HL-60/S4 (cell line): ENCODE results near the gene PRDX6.

Experiments
- in situ Hi-C: fragments of 300-500 bp; cut with MboI; formaldehyde crosslinking; loops from 2 replicates; pipeline ENCODE4 v1.14.3; 2022; ENCODE audit warnings: low sequenced_read_pairs

Gene PRDX6, protein sequence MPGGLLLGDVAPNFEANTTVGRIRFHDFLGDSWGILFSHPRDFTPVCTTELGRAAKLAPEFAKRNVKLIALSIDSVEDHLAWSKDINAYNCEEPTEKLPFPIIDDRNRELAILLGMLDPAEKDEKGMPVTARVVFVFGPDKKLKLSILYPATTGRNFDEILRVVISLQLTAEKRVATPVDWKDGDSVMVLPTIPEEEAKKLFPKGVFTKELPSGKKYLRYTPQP

DNA sequence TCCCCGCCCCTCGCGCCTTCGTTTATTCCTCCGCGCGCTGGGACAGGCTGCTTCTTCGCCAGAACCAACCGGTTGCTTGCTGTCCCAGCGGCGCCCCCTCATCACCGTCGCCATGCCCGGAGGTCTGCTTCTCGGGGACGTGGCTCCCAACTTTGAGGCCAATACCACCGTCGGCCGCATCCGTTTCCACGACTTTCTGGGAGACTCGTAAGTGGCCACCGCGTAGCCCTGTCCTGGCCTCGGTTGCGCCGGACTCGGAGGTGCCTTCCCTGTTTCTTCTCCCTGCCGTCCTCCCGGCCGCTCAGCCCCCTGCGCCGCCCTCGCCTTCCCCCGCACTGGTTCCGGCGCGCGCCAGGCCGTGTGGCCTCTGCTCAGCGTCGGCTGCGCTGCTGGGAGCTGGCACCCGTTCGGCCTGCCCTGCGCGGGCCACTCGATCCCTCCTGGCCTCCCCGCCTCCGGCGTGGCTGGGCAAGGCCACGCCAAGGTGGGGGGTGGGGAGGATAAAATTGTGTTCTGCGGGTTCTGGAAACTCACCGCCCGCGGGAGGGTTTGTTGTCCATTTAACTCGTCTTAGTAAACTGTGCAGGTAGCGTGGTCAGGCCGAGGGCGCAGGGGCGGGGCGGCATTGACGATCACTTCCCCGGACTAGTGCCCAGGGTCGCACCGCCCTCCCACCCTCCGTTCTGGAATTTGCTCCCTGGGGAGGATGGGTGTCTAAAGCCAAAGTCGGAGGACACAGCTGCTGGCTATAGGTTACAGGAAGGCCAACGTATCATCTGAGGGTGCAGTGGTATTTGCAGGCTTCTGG, at the start of gene PRDX6:
PRDX6 (plus strand) TSS at position 50 of the 808 bp plus-strand sequence; CDS start at position 113, 63 bp downstream.
- in situ Hi-C loops, result no loop called here

DNA sequence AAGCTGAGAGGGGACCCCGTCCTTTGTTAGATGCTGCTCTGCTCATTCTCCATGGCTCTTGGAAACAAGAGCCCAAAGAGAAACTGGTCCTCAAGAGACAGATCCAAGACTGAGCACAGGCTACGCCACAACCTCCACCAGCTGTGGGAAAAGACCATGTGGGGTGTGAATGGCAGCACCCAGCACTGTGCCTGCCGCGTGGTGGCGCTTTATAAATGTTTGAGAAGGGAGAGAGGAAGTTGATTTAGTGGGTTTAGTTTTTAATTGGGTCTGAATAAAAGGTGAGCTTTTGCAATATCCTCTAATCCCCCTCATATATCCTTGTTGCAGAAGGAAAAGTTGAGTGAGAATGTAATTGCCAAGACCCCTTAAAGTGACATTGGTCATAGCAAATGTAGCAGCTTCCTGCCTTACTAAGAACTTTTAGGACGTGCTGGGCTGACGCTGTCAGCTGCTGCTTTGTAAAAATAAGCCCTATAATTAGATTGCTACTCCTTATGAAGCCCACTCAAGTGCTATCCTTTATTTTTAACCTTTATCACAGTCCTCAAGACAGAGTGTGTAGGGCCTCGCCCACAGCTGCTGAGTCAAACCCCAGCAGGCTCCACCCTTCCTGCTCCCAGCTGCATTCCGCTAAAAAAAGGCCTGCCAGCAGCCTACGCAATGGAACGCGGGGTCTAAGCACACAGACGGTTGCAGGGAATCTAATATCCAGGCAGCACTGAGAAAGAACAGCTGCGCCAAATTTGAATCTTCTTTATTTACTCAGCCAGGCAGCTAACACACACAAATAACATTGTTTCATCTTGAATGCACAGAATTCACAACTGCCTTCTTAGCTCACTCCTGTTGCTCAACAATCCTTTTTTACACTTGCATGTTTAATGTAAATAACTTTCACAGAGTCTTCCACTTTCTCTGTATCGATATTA, 47.4 kb upstream of the PRDX6 start:
- in situ Hi-C loops, result loop anchor here (25.0 kb wide), 2 partner anchors 383 to 783 kb away; partner anchors contain the start of genes CENPL and DARS2

DNA sequence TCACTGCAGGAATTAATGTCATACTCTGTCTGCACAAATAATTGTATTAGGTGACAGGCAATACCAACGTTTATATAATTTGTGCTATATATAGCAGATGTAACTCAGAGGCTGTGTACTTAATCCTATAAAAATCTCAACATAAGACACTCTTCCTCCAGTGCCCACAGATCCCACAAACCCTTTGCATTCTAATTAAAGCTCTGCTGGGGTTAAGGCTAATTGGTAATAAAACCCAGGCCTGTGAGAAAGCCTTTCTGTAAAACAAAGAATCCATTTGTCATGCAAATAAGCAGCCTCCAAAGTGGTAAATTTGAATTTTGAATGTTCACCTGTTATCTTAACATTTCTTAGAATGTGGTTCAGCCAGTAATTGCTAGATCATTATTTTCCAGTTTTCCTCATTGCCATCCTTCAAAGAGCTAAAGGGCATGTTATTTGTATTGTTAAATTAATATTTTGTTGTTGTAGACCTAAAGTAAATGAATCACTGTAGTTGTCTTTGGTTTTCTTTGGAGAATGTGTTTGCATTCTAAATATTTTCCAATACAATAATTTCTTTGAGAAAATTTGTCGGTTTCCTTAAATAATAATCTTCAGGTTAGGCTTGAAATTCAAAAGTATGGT, 46.3 kb upstream of the PRDX6 start:
- in situ Hi-C loops, result loop anchor here (25.0 kb wide), 2 partner anchors 382 to 782 kb away; partner anchors contain the start of genes CENPL and DARS2

DNA sequence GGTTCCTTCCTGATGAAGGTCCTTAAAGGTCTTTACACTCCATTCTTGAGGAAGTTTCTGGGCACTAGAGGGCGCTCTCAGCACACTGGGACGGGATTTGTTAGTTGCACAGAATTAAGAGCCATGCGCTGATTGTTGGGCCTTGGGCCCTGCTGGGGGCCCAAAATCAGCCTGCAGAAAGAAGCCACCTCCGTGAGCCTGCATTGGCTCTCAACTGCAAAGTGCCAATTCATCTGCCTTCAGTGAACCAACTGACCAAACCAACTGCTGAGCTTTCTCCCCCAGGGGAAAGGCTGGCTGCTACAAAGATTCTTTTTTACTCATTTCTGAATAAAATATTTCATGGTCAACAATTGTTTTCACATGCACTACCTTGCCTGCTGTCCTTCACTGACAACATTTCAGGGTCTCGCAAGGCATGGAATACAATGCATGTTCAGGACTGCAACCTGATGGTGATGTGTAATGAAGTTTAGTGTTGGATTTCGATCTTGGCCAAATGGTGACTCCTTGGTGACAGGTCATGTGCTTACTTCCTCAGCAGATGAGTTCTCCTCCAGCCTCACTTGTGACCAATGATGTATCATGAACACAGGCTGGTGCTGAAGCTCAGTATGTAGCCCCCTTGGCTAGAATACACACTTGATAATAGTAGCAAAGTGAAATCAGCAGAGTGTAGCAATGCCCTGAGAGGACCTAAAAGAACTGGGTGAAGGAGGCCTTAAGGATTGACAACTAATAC, 45.7 kb upstream of the PRDX6 start:
- in situ Hi-C loops, result loop anchor here (25.0 kb wide), 2 partner anchors 381 to 781 kb away; partner anchors contain the start of genes CENPL and DARS2

DNA sequence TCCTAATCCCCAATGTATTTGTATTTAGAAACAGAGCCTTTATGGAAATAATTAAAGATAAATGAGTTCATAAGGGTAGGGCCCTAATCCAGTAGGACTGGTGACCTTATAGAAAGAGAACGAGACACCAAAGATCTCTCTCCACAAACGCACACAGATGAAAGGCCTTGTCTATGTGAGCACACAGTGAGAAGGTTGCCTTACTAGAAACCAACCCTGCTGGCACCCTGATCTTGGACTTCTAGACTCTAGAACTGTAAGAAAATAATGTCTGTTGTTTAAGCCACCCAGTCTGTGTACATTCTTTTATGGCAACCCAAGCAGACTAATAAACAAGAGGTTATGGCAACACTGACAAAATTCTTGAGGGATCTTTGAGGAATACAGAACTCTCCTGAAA, 44.8 kb upstream of the PRDX6 start:
- in situ Hi-C loops, result loop anchor here (25.0 kb wide), 2 partner anchors 380 to 780 kb away; partner anchors contain the start of genes CENPL and DARS2

DNA sequence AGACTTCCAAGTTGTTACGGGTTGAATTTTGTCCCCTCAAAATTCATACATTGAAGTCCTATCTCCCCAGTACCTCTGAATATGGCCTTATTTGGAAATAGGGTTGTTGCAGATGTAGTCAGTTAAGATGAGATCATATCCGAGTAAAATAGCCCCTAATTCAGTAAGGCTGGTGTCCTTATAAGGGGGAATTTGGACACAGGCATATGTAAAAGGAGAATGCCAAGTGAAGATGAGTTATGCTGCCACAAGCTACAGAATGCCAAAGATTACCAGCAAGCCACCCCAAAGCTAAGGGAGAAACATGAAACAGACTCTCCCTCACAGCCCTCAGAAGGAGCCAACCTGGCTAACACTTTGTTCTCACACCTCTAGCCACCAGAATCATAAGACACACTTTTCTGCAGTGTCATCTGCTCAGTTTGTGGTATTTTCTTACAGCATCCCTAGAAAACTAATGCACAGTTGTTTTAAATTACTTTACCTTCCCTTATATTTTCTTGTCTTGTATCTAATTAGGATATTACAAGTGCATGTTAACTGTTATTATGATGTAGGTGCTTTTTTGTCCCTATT, 43.3 kb upstream of the PRDX6 start:
- in situ Hi-C loops, result loop anchor here (25.0 kb wide), 2 partner anchors 378 to 778 kb away; partner anchors contain the start of genes CENPL and DARS2

DNA sequence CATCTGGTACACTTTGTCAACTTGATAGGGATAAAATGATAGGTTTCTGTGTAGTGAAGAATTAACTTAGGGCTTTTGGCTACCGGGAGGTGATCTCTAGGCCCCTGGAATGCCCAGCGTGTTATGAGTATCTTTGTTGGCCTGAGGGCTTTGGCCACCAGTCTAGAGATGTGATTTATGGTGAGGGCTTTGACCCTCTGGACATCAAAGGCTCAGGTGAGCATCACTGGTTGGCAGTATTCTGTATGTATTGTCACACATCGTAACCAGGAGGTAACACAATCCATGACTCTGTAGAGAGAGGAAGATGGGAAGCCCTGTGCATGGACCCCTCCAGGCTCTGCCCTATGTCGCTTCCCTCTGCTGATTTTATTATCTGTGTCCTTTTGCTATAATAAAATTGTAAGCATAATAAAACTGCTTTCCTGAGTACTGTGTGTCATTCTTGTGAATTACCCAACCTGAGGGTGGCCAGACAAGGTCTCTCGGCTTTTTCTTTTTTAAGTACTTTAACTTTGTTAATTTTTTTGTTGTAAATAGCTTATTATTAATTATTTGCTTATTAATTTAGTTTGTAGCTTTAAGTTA, 40.2 kb upstream of the PRDX6 start:
- in situ Hi-C loops, result loop anchor here (25.0 kb wide), 2 partner anchors 375 to 775 kb away; partner anchors contain the start of genes CENPL and DARS2

DNA sequence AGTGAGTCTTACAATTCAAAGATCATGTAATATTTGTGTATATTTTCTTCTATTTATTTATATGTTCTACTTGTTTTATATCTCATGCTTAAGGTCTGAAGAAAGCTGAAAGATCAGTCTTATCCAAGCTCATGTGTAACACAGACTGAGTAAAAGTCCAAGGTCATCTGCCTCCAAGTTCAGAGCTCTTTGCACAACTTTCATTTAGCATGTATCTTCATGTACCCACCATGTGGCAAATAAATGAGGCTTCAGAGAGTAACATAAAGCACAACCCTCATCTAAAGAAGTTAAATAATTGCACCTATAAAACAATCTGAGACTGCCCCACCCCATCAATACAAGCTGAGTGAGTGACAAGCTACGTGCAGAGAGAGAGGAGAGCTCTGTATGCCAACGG, 38.5 kb upstream of the PRDX6 start:
- in situ Hi-C loops, result loop anchor here (25.0 kb wide), 2 partner anchors 374 to 774 kb away; partner anchors contain the start of genes CENPL and DARS2

DNA sequence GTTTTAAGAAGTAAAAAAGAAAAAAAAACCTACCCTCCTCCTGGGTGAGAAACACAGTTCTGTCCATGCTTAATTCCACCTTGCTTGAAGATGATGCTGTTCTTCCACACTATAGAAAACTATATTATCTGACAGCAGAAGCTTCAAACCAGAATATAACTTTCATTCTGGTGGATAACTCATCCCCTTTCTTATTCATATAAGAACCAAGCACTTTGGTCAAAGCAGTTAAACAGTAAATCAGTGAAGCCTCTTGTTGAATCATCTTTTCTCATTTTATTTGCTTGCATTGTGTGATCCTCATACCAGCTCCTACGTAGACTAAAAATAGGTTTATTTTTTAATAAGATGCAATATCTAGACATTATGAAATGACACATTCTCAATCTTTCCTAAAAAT, 36.7 kb upstream of the PRDX6 start:
- in situ Hi-C loops, result loop anchor here (25.0 kb wide), 2 partner anchors 372 to 772 kb away; partner anchors contain the start of genes CENPL and DARS2

DNA sequence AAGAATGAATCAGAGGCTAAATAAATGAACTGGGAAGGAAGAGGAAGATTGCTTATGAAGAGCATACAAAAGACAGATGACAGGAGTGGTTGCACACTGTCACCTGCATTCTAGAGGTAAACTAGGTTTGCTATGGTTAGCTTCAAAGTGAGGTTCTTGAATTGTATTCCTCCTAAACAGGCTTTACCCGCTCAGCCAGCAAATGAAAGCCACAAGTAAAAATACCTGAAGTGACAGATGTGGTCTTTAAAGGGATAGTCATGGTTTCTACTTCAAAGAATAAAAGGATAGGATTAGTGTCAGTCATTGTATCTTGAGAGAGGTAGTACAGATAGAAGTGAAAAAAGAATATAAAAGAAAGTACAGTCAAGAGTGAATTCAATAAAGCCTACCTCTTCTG, 32.4 kb upstream of the PRDX6 start:
- in situ Hi-C loops, result loop anchor here (25.0 kb wide), 2 partner anchors 368 to 768 kb away; partner anchors contain the start of genes CENPL and DARS2

DNA sequence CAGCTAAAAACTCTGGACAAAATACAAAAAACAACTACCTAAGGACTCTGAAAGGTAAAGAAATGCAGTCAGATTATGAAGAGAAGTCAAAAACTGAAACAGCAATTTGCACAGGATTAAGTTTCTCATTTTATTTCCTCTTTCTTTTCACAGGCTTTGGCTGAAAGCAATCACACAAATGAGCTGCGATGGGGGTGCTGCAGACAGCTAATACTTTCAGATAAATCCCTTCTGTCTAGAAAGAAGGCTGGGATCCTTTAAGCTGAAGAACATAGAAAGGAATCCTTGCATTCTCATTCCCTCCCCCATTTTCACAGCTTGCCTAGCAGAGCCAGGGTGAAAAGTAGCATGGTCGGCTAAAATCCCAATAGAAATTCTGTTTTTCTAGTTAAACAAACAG, 32.0 kb upstream of the PRDX6 start:
- in situ Hi-C loops, result loop anchor here (25.0 kb wide), 2 partner anchors 367 to 767 kb away; partner anchors contain the start of genes CENPL and DARS2

DNA sequence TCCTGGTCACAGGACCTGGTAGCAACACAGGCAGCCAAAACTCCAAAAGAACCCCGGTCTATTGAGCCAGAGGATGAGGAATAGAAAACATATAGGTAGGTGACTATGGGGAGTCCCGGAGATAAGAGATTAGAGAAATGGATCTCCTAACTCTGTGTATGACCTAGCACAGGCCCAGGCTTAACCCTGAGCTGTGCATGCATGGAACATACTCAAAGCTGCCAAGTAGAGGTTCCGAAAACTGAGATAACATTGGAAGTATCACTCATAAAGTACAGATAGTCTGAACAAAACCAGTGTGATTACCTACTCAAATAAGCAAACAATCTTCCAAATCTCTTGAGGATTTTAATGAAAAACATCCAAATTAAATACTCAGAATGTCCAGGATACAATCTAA, 31.5 kb upstream of the PRDX6 start:
- in situ Hi-C loops, result loop anchor here (25.0 kb wide), 2 partner anchors 367 to 767 kb away; partner anchors contain the start of genes CENPL and DARS2

DNA sequence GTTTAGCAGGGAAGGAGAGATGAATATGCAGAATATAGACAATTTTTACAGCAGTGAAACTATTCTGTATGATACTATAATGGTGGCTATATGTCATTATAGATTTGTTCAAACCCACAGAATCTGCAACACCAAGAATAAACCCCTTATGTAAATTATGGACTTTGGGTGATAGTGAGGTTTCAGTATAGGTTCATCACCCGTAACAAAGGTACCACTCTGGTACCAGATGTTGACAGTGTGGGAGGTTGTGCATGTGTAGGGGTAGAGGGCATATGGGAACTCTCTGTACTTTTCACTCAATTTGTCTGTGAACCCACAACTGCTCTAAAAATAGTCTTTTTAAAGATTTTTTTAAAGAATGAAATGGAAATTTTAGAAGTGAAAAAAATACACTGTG, 29.9 kb upstream of the PRDX6 start:
- in situ Hi-C loops, result loop anchor here (25.0 kb wide), 2 partner anchors 365 to 765 kb away; partner anchors contain the start of genes CENPL and DARS2

DNA sequence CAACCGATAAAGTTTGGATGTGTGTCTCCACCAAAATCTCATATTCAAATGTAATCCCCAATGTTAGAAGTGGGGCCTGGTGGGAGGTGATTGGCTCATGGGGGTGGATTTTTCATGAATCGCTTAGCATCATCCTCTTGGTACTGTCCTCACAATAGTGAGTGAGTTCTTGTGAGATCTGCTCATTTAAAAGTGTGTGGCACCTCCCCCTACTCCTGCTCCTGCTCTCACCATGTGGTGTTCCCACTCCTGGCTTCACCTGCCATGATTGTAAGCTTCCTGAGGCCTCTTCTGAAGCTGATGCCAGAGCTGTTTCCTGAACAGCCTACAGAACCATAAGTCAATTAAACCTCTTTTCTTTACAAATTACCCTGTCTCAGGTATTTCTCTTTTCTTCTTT, 28.2 kb upstream of the PRDX6 start:
- in situ Hi-C loops, result loop anchor here (25.0 kb wide), 2 partner anchors 363 to 763 kb away; partner anchors contain the start of genes CENPL and DARS2

DNA sequence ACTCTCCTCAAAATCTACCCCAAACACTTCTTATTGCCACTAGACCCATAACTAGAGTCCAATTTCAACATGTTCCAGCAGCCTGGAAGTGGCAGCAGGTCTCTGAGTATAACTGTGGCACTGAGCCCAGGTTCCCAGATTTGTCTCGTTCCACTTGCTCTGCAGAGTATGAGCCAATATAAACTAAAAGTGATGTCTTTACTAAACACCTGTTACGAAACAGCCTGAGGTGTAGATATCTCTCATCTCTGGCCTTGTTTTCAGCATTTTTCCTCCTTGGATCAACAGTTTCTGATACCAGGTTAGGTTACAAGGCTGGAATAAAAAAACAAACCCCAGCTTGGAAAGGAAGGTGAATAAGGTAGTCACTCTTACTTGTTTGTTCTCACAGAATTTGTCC, 25.2 kb upstream of the PRDX6 start:
- in situ Hi-C loops, result no loop called here

DNA sequence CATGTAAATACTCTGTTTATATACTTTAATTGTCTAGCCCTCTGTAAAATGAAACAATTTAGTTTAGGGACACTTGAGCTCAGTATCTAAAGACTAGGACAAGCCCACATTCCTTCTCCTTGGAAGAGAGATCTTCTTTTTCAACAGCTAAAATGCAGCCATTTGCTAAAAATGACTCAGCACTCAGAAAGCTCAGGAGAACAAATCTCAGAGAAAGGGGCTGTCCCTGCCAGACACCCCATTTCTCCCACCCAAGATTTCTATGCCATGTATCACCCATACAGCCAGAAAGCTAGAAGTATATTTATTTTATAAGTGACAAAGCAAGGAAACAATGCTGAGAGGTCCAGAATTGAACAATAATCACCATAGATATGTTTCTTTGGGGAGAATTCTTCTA, 23.2 kb upstream of the PRDX6 start:
- in situ Hi-C loops, result no loop called here

DNA sequence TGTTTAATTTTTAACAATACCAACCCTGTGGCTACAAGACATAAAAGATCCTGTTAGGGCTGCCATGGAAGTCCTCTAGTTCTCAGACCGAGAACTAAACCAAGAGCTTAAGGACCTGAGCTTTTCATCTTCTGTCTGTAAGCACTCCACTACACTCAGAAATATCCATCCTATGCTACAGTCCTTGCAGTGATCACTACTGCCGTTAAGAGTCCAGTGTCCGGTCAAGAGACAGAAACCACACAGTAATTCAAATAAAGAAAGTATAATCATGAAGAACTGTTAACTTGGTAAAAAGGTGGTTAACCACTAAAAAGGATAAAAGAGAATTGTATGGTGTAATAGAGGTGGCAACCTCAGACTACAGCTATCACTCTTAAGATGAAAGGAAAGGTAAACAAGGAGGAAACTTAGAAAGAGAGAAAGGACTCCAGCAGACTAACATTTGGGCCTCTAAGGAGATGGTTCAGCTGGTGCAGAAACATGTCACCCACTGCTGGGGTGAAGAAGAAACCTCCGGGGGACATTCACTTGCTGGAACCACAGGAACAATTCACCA, 22.1 kb upstream of the PRDX6 start:
- in situ Hi-C loops, result no loop called here

DNA sequence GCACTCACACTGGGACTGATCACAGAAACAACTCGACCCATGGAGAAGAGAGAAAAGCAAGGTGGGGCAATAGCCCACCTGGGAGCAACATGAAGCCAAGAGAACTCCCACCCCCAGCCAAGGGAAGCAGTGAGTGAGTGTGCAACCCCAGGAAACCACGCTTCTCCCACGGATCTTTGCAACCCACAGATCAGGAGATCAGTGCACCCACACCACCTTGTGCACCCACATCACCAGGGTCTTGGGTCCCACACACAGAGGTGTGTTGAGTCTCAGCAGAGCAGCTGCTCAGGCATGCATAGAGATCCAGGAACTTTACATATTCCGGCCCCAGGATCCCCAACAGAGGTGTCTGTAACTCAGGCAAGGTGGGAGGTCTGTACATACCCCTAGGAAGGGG, 17.2 kb upstream of the PRDX6 start:
- in situ Hi-C loops, result no loop called here
